Measurements from ENCODE around the gene APEX1.

DNA sequence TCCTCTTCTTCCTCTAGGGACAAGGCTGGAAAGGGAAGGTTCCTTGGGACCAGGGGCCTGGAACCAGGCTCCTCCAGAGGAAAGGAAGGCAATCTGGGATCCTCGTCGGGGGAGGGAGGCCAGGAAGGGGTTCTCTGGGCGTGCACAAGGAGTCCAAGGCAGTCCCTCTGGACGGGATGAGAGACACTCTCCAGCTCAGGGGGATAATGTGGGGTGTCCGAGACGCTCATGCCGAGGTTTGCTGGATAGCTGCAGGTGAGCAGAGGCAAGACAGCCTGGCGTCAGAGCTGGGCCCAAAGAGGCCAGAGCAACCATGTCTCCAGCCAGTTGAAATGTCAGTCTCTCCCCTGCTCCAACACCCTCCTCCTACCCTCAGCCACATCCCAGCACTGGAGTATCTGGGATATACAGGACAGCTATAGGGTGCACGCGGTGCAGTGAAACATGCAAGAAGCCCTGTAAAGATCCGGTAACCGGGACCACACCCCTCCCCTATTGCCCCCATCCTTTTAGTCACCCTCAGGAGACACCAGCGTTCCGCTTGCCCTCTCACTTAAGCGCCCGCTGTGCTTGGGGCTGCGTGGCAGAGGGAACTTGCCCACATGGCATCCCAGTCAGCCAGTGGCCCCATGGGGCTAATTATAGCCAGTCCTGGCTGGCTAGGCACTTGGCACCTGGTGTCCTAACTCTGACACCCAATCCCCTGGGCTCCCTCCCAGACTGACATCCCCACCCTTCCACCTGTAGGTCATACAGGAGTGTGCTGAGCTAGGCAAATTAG lies 19.3 kb upstream of the APEX1 start, which contains the start of gene KLHL33:
- TF ChIP-seq, protein P1, sequence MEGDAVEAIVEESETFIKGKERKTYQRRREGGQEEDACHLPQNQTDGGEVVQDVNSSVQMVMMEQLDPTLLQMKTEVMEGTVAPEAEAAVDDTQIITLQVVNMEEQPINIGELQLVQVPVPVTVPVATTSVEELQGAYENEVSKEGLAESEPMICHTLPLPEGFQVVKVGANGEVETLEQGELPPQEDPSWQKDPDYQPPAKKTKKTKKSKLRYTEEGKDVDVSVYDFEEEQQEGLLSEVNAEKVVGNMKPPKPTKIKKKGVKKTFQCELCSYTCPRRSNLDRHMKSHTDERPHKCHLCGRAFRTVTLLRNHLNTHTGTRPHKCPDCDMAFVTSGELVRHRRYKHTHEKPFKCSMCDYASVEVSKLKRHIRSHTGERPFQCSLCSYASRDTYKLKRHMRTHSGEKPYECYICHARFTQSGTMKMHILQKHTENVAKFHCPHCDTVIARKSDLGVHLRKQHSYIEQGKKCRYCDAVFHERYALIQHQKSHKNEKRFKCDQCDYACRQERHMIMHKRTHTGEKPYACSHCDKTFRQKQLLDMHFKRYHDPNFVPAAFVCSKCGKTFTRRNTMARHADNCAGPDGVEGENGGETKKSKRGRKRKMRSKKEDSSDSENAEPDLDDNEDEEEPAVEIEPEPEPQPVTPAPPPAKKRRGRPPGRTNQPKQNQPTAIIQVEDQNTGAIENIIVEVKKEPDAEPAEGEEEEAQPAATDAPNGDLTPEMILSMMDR (IDR thresholded peaks at IDR 0.05; ENCODE audit: borderline replicate concordance, extremely low read depth, low read length, poor library complexity, severe bottlenecking), result no peak
- no peak for TF ChIP-seq EZH2 (IDR thresholded peaks at IDR 0.05; ENCODE audit: borderline replicate concordance, low read depth, low read length, severe bottlenecking)
